HG03354 (cell line): ENCODE data around the gene LDB3.

Experiments used
- ATAC-seq: cut with Tn5 transposase; IDR thresholded peaks from one replicate; pipeline ENCODE4 v1.9.1; 2021; ENCODE audit warnings: mild to moderate bottlenecking; ENCODE audit not compliant: unreplicated experiment, poor library complexity, severe bottlenecking

Gene LDB3

DNA sequence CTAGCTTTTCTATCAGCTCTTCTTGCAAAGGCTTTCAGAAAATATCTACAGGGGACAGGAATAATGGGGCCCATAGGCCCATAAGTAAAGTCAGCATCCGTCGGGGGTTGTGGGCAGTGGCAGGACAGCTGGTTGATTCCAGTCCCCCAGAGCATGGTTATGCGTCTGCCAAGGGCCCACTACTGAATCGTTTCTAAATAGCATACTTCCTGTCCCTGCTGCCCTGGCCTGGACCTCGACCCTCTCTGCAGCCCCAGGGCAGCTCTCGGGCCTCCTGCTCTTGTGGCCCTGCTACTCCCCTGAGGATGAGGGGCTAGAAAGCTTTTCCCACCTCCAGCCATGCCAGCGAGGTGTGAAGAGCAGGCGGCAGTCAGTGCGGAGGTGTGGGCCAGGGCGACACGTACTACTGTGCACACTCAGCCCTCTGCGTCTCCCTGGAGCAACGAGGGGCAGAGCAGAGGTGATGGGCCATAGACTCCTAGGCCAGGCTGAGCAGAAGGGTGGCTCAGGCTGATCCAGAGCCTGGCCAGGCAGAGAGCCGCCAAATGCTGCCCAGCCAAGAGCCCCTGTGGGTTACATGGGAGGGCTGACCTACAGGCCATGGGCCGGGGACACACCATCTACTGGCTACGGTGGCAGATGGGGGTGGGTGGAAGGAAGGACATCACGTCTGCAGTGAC is 18.7 kb upstream of the LDB3 start:
- no peak for ATAC-seq

DNA sequence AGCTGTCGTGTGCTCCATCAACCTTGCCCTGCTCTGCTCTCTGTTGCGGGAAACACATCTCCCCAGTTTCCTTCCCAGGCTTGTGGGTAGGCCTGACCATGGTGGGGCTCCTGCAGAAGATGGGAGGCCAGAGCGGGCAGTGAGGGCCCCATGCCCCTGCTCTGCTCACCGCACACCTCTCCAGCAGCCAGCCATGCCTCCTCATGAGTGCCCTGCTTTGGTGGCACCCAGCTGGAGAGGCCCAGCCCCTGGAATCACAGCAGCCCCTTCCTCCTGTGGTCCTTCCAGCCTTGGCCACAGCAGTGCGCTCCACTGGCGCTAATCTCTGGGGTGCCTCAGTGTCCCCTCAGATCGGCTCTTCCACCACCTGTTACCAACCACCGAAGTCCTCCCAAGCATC is 18.2 kb upstream of the LDB3 start:
- ATAC-seq = no peak

- no peak for ATAC-seq
These were observed 17.3 kb upstream of the LDB3 start for GRCh38 chr10:86651021-86651471.

GRCh38 chr10:86651631-86652331 is 16.5 kb upstream of the LDB3 start:
- ATAC-seq = no peak

DNA sequence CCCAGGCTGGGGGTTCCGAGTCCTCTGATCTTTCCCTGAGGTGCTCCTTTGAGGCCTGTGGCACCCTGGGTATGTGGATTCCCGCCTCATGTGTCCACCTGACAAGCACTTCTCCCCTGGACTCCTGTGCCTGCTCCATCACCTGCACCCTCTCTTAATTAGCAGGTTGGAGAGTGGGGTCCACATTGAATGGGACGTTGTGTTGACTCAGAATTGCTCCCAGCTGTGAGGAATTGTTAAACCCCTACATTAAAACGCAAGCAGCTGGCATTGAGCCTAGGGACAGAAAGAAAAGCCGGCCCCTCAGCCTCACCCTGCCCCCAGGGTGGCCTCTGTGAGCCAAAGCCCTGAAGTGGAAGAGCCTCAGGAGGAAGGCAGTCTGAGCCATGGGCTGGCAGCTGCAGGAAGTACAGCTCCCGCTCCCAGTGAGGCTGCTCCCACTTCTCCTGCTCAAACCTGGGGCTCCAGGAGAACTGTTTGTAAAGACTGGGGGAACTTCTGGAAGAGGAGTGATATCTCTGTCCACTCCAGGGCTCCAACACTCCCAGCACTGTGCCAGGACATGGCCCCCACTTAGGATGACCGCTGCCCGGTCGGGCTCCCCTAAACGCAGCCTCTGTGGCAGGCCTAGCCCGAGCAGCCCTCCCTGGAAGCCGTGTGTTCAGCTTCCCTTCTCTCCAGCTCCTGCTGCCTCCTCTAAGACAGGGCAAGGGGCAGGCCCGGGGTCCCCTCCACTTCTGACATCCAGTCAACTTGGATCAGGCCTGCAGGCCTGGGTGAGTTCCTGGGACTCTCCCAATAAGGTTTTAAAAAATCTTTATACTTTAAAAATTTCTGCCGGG is 15.7 kb upstream of the LDB3 start:
- ATAC-seq = no peak

- no peak for ATAC-seq
These were observed 14.9 kb upstream of the LDB3 start for GRCh38 chr10:86653379-86653778.

DNA sequence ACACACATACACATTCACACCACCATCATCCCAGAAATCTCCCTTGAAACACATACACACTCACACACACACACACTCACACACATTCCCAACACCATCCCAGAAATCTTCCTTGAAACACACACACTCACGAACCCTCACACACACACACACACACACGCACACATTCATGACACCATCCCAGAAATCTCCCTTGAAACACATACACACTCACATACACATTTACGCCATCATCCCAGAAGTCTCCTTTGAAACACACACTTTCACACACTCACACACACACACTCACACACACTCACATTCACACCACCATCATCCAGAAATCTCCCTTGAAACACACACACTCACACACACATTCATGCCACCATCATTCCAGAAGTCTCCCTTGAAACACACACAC is 14.3 kb upstream of the LDB3 start:
- ATAC-seq = no peak

- ATAC-seq = no peak
These were observed 13.7 kb upstream of the LDB3 start, which contains the start of gene OPN4 for GRCh38 chr10:86654411-86655172. OPN4 (plus strand) TSS chr10:86654547; CDS start chr10:86654784, 237 bp downstream.

- ATAC-seq = no peak
These were observed 13.2 kb upstream of the LDB3 start for GRCh38 chr10:86655173-86655540.

DNA sequence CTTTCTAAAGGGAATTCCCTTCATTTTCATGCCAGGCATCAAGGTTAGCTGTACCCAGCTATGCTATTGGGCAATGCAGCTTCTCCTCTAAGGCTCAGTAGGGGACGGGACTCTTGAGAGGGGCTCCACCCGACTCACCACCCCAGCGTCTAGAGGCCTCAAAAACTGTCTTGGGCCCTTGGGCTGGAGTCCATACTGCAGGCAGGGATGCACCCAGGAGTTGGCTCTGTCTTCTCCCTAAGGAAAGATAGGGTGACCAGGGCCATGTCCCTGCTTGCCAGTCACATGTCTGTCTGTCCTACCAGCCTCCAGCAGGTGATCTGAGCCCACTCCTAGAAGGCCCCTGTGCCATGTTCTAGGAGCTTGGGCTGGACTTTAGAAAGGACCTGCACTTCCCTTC is 12.7 kb upstream of the LDB3 start:
- no peak for ATAC-seq

GRCh38 chr10:86657011-86657395 is 11.3 kb upstream of the LDB3 start:
- no peak for ATAC-seq

DNA sequence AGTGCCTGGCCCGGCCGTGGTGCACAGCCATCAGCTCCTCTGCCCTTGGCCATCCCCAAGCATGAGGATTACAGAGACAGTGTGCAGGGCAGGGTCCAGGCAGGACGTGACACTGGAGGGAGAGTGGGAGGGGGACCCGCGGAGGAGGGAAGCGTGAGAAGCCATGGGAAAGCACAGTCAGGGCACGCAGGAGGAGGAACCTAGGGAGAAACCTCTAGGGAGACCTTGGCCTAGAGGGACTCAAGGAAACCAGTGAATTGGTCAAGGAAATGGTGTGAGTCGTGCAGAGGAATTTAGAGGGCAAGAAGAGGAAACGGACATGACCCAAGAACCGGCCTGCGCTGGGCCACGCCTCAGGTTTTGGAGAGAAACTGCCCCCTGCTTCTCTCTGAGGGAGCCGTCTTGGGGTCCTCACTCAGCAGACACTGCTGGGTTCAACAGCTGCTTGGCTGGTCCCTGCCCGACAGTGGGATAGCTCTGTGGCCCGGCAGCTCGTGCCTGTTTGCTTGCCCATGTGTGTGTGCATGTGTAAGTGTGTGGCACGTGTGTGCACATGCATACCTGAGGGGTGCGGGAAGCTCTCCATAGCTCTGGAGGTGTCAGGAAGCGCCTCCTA is 10.8 kb upstream of the LDB3 start:
- no peak for ATAC-seq

DNA sequence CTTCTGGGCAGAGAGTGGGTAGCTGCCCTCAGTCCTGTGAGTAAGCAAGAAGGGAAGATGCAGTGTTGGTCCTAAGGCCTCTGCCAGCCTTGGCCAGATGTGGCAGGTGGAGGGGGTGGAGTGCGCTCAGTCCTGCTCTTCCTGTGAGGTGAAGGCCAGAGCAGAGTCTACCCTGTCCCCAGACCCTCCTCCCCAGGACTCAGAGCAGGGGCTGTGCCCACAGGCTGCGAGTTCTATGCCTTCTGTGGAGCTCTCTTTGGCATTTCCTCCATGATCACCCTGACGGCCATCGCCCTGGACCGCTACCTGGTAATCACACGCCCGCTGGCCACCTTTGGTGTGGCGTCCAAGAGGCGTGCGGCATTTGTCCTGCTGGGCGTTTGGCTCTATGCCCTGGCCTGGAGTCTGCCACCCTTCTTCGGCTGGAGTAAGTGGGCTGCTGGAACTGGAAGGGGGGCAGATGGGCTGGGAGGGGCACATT is 10.0 kb upstream of the LDB3 start:
- no peak for ATAC-seq

GRCh38 chr10:86658751-86659150 is 9.6 kb upstream of the LDB3 start:
- no peak for ATAC-seq

- ATAC-seq = no peak
These were observed 9.1 kb upstream of the LDB3 start for GRCh38 chr10:86659161-86659691.

DNA sequence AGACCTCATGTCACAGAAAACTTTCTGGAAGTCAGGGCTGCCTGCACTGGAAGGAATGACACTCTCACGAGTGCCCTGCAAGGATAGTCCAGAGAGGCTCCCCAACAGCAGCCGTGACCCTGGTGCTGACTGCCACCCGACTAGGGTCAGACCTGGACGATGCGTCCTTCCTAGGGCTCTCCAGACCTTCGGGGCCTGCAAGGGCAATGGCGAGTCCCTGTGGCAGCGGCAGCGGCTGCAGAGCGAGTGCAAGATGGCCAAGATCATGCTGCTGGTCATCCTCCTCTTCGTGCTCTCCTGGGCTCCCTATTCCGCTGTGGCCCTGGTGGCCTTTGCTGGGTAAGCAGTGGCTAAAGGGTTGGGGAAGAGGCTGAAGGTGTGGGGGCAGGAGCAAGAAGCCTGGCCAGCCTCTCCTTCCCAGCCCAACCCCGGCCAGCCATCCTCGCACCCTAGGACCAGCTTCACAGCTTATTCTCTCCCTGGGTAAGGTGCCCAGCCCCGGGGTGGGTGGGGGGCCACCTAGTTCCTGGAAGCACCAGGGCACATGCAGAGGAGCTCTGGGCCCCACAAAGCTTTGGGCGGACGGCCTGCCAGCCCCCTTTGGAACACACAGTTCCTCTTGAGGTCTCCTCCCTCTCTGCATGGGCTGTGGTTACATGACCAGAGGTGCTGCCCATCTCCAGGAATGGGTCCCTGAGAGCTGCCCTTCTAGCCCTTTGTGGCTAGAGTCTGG is 8.4 kb upstream of the LDB3 start:
- no peak for ATAC-seq

DNA sequence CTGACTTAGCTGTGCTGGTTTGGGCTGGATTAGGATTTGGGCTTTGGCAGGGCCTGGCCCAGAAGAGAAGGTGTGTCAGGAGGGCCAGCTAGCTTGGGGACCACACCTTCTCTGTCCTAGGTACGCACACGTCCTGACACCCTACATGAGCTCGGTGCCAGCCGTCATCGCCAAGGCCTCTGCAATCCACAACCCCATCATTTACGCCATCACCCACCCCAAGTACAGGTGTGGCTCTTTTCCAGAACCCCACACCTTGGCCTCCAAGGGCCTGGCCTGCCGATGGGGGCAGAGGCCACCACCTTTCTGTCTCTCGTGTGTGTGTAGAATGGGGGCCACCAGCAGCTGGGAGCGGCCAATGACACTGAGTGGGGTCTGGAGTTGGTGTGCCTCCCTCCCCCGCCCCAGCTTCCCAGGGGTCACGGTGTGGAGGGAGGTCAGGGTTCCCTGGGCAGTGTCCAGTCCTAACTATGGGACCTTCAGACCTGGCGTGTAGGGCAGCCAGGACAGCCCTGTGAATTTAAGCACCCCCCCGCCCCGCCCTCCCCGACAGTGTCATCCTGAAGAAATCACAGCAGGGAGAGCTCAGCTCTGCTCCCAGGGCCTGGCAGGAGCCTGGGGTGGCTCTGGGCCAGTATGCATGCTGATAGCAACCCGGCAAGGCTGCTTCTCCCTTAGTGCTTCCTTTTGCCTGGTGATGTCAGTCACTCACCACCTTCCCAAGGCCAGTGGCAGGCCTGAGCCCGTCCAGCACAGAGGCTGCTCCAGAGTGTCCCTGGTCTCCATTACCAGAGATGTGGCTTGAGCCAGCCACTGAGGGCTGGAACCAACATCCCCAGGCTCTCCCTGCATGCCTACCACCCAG is 6.9 kb upstream of the LDB3 start:
- ATAC-seq = no peak
